HG03064 (cell line): ENCODE results near the gene RBM19.

Experiments
- ATAC-seq: cut with Tn5 transposase; IDR thresholded peaks from one replicate; pipeline ENCODE4 v1.9.1; 2021; ENCODE audit warnings: low read depth; ENCODE audit not compliant: unreplicated experiment

RBM19 gene

DNA sequence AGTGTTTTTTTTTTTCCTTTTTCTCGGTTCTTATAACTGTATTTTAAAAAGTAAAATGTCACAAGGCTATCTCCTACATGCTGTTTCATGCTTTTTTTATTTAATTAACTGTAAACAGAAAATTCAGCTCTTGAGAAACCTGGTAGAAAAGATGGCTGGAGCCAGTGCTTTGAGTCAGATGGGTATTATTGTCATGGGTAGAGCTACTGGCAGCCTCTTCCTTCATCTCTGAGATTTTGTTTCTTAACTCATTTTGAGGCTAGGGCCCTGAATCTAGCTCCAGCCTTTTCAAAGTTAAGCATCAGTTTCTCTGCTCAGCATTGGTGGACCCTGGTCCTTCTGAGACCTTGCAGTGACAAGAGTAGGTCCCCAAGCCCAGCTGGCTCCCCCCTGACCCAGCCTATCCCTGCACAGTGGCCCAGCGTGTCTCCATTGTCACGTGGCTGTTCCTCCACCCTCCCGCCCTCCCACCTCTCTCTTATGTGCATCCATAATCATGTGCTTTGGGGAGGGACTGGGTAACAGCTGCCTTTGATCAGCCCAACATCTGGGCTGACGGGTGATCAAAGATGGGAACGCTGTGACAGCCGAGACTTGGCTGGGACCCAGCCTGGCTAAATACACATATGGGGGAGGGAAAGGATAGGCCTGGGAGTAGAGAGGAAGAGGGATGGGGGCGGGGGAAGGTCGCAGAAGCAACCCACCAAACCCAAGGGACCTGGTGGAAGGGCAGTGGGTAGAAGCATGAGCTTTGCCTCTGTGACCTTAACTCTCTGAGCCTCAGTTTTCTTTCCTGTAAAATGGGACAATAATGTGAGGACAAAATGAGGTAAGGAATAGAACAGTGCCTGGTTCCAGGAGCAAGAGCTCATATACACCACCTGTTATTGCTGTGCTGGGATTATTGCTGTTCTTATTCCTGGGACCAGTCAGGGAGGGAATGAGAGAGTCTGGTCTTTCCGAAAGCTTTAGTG, 24.4 kb upstream of the RBM19 start:
- ATAC-seq = no peak

- no peak for ATAC-seq
Observed at GRCh38 chr12:113988976-113989375, 22.9 kb upstream of the RBM19 start.

GRCh38 chr12:113988064-113988451, 21.9 kb upstream of the RBM19 start:
- no peak for ATAC-seq

GRCh38 chr12:113987261-113988063, 21.3 kb upstream of the RBM19 start:
- ATAC-seq = no peak

- no peak for ATAC-seq
Observed at GRCh38 chr12:113984464-113984863, 18.3 kb upstream of the RBM19 start.

- no peak for ATAC-seq
Observed at GRCh38 chr12:113983777-113984448, 17.8 kb upstream of the RBM19 start.

GRCh38 chr12:113983265-113983664, 17.1 kb upstream of the RBM19 start:
- ATAC-seq = no peak

- no peak for ATAC-seq
Observed at GRCh38 chr12:113981876-113982275, 15.8 kb upstream of the RBM19 start.

GRCh38 chr12:113980537-113981337, 14.6 kb upstream of the RBM19 start:
- ATAC-seq = no peak

GRCh38 chr12:113980054-113980453, 13.9 kb upstream of the RBM19 start:
- ATAC-seq = no peak

- no peak for ATAC-seq
Observed at GRCh38 chr12:113978080-113978479, 12.0 kb upstream of the RBM19 start.

- no peak for ATAC-seq
Observed at GRCh38 chr12:113974006-113974405, 7.9 kb upstream of the RBM19 start.

DNA sequence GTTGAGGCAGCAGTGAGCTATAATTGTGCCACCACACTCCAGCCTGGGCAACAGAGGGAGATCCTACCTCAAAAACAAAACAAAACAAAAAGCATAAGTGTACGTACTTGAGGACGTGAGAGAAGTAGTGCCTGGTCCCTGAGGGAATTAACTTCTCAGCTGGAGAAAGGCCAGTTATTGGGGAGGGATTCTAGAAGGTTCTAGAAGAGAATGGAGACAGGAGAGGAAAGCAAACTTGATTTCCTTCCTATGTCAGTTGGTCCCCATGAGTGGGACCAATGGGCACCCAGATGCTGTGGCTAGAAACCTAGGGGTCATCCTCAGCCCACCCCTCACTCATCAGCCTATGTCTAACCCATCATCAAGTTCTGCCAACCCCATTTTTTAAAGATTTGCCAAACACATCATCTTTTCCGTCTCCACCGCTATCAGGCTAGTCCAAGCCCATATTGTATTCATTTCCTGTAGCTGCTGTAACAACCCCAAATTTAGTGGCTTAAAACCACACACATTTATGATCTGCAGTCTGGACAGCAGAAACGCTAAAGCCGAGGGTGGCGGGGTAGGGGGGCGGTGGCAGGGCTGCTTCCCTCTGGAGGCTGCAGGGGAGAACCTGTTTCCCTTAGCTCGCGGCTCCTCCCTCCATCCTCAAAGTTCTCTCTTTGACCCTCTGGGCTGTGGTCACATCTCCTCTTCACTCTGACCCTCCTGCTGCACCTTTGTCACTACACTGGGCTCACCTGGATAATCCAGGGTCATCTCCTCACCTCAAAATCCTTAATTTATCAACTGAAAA, 7.2 kb upstream of the RBM19 start:
- ATAC-seq = no peak

DNA sequence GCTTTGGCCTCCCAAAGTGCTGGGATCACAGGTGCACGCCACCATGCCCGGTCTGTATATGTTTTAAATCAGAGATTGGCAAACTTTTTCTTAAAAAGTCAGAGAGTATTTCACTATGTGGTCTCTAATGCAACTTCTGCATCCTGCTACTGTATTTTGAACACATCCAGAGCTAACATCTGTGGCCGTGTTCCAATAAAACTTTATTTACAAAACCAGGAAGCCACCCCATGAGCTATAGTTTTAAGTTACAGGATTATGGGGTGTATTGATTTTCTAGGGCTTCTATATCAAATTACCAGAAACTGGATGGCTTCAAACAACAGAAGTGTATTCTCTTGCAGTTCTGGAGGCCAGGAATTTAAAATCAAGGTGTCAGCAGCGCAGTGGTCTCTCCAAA, 5.3 kb upstream of the RBM19 start:
- no peak for ATAC-seq

- ATAC-seq = no peak
Observed at GRCh38 chr12:113970211-113970610, 4.1 kb upstream of the RBM19 start.

DNA sequence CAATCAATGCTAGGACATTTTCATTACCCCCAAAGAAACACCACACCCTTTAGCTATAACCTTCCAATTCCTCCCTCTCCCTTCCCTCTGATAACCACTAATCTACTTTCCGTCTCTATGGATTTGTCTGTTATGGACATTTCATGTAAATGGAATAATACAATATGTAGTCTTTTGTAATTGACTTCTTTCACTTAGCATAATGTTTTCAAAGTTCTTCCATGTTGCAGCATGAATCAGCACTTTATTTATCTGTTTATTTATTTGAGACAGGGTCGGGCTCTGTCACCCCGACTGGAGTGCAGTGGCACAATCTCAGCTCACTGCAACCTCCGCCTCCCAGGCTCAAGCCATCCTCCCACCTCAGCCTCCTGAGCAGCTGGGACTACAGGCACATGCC, 1.2 kb upstream of the RBM19 start:
- no peak for ATAC-seq

DNA sequence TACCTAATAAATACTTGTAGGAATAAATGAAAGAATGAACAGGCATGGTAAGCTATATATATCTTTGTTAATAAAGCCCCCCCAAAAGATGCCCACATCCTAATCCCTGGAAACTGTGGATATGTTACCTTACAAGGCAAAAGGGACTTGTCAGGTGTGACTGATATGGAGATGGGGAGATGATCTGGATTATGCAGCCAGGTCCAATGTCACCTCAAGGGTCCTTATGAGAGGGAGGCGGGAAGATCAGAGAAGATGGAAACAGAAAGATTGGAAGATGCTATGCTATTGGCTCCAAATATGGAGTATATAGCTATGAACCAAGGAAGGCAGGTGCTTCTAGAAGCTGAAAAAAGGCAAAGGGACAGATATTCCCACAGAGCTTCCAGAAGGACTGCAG, 3.4 kb downstream of the RBM19 start:
- ATAC-seq = no peak

DNA sequence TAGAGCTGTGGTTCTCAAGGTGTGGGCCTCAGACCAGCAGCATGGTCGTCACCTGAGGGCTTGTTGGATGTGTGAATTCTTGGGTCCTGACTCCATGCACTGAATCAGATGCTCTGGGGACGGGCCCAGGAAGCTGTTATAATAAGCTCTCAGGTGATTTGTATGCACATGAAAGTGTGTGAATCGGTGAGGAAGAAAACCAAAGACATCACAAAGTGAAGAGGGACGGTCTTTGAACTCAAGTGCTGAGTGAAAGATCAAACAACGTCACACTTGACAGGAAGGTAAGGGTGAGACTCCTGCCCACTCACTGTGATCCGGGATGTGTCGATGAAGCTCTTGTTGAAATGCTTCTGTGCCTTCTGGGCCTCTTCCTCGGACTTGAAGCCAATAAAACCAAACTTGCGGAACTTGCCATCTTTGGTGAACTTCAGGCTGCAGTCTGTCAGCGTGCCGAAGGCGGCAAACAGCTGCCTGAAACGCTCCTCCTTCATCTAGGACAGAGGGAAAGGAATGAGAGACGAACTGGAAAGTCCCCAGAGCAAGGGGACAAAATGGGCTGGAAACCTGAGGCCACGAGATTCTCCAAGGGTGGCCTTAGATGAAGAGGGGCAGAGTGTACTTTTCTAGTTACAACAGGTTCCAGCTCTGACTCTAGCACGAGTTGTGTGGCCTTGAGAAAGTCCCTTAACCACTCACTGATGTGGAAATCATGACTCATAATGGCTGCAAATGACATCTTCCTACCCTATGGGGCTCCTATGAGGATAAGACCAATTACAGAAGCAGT, 4.0 kb downstream of the RBM19 start:
- ATAC-seq = no peak

DNA sequence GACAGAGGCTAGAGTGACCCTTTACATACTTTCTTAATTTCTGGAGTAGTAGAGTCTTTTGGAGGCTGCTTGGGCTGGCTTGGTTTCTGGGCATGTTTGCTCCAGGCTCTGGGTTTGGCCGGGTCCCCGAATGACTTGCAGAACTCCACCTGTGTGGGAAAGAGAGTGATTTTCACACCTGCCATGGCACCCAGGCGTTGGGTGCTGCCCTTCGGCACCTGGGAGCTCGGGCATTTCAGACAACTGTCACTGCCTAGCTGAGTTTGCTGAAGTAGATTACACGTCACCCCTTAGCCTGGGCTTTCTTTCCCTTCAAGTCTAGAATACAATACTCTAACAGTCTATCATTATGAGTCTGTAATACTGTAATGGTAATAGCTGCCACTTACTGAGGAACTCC, 6.1 kb downstream of the RBM19 start:
- ATAC-seq = no peak
